NCI-H187 treated with DMSO at 0.1 percent for 48 hours (cell line): ENCODE measurements around the gene SIRPG.
"Not testable (repeated sequence)": the region's sequence is repeated elsewhere in the genome, so short reads cannot be mapped to it uniquely, and the experiment has no call there.

Experiments used
- DNase-seq: peaks from one replicate; lab custom pipeline; 2025; lab: John Stamatoyannopoulos, UW

Gene SIRPG

DNA sequence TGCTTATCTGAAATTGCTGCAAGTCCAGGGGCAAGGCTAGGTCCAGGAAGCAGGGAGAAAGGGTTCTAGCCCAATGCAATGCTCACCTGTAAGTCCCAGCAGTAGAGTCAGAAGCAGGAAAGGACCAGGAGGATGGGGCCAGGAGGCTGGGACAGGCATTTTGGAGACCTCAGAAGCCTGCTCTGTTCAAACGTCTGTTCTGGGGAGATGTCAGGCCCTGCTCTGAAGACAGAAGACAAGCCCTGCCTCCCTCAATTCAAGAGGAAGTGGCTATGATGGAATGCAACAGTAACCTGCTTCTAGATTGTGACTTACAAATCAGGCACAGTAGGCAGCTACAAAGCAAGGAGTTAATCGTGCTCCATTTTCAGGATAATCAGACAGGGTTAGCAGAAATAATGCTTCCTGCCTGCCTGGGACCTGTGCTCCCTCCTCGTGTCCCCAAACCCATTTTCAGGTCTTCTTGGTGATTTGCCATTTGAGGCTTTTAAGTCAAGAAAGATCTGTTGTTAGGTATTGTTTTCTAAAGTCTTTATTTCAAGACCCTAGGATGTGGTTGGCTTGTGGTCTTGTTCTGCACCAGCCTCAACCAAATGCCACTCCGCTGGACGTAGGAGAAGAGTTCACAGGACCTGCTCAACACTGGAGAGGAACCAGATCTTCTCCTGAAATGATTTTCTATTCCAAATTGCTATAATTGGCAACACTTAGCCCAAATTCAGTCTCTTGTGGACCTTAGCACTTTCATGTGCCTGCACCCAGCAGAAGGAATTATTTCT lies at the start of gene SIRPG:
TSS of gene SIRPG (minus strand) at position 224 of the 779 bp plus-strand sequence. CDS start at position 159, 65 bp downstream.
- no peak for DNase-seq

DNA sequence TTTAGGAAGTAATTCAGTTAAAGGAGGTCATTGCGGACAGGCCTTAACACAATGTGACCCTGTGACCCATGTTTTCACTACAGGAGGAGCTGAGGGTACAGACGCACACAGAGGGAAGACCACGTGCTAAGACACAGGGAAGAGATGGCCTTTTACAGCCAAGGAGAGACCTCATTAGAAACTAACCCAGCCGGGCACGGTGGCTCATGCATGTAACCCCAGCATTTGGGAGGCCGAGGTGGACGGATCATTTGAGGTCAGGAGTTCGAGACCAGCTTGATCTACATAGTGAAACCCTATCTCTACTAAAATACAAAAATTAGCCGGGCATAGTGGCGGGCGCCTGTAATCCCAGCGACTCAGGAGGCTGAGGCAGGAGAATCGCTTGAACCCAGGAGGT lies 49.3 kb upstream of the SIRPG start:
- DNase-seq = not testable (repeated sequence)

DNA sequence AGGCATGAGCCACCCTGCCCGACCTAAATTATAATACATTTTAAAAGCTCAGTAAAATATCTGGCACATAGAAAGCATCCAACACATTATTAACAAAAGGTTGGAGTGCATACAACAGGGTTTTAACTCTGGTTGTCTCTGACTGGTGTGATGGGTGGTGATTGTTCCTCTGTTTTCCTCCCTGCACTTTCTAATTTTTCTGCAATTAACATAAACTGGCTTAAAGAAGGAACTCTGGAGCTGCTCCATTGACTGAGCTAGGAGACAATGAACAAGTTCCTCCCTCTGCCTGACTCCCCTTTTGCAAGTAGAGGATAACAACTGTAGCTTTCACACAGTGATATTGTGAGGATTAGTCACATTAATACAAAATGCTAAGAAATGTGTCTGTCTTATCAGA lies 48.5 kb upstream of the SIRPG start:
- no peak for DNase-seq

DNA sequence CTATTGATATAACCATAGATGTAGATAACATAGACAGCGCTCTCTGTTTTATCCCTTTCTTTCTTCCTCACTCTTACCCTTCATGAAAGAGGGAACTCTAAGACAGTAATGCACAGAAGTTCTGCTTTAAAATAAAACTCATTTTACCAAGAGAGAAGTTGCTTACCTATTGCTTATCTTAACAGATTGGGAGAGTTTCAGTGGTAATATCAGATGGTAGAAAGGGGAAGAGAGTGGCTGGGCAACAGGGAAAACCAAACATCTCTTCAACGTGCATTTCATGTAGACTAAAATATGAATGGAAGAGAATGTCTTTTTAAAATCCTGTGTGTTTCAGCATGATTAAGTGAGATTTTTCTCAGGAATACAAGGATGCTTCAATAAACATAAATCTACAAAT lies 45.3 kb upstream of the SIRPG start:
- no peak for DNase-seq

DNA sequence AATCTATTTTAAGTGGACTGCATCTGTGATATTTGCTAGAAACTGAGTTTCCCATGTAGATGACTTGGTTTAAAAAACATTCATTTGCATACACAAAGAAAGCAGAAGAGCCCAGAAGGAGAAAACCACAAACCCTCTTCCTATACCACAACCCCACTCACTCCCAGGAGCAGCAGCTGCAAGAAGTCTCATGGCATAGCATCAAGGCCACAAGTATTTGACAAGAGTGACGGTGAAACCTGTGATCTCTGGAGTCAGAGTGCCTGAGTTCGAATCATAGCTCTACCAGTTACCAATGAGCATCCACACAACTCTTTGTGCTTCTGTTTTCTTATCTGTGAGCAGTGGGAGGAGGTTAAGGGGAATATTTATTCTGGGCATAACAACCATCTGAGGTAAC lies 44.7 kb upstream of the SIRPG start:
- DNase-seq = no peak

DNA sequence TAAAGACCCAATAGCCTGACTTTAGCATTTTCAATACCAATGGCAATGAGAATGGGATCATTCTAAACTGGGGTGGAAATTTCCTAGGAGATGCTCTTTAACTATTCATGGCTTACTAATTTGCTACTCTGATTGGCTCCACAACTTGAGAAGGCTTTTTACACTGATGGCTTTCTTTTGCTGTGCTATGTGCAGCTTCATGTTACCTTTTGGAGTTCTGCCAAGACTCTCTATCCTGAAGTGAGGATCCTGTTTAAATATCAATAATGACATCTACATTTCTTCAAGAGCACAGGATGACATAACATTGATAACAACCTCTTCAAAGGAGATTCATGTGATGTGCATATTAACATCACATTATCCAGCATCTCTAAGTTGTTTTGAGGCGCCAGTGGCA lies 43.4 kb upstream of the SIRPG start:
- no peak for DNase-seq

DNA sequence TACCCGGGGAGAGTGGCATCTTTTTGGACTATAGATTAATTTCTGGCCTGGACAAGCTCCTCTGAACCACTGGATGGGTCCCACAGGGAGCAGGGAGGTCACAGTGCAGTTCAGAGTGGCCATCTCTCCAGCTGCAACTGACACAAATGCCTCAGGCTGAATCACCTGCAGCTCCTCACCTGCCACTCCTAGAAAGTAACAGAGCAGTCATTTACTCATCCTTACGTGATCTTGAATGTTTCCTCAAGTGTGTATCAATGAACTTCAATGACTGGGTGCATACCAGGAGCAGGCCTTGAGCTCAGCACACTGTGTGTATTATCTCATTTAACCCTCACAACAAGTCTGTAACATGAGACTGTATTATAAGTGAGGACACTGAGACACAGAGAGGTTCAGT lies 40.0 kb upstream of the SIRPG start:
- no peak for DNase-seq

DNA sequence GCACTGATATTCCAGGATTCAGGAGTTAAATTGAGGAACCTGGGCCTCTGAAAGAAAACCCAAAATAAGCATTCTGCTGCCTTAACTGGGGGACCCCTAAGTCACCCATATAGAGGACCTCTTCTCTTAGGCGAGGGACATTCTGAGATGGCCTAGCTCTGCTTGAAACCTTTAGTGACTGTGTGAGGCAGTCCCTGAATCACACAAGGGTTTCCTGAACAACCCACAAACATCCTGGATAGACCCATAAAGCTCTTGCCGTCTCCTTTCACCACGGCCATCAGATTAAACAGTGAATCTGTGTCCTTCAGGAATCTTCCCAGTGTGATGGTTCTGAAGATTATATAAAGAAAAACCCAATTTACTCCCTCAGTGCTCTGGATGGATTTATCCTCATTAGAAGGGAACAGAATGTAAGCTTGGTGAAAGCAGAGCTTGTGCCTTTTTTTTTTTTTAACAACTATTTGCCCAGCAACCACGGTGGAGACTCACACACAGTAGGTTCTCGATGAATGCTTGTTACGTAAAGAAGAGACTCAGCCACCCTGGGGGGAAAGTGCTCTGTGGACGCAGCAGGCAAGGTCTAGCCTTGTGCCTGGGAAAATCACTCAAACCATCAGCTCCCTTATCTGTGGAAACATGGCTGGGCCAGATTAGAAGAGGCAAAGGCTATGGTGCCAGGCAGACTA lies 39.1 kb upstream of the SIRPG start:
- no peak for DNase-seq

DNA sequence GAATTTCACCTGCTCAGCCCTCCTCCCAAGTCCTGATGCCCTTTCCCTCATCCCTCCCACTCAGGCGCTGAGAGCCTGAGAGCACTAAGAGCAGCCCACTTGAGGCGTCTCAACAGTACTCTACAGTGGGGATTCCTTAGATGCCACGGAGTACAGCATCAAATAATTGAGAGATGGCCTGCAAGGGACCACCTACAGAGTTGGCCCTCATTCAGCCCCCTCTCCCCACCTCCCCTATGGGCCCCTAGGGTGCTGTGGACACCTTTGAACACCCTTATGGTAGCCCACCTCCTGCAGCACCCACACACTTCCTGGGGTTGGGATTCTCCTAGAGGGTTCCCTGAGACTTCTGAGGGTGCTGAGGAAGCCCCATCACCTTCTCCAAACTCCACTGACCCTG lies 37.1 kb upstream of the SIRPG start:
- no peak for DNase-seq

DNA sequence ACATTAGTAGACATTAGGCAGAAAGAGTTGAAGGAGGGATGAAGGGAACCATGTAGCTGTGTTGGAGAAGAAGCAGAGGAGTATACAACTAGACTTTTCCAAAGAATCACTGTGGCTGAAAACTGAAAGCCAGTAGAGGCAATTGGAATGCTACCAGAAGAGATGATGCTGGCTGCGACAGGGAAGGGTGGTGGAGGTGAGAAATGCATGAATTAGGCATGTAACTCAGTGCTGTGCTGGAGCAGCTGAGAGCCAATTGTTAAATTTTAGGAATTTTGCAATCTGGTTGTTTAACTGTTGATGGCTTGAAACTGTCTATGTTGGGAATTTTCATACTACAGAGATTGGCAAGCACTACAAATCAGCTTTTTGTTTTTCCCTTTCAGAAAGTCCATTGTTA lies 35.8 kb upstream of the SIRPG start:
- DNase-seq = no peak

DNA sequence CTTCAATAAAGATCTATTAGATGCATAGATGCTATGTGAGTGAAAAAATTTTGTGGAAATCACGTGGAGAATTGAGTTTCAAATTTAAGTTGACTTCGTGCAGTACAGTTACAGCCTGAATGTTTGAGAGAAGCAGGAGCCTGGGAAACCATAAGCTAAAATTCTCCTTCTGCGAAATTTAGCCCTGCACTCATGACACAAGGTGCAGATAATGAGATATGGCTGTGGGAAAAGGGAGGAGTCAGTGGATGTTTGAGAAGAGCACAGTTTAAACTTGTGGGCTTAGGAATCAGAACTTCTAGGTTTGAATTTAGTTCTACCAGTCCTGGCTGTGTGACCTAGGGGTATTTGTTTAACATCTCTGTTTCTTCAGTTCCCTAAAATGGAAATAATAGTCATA lies 32.1 kb upstream of the SIRPG start:
- DNase-seq = no peak

DNA sequence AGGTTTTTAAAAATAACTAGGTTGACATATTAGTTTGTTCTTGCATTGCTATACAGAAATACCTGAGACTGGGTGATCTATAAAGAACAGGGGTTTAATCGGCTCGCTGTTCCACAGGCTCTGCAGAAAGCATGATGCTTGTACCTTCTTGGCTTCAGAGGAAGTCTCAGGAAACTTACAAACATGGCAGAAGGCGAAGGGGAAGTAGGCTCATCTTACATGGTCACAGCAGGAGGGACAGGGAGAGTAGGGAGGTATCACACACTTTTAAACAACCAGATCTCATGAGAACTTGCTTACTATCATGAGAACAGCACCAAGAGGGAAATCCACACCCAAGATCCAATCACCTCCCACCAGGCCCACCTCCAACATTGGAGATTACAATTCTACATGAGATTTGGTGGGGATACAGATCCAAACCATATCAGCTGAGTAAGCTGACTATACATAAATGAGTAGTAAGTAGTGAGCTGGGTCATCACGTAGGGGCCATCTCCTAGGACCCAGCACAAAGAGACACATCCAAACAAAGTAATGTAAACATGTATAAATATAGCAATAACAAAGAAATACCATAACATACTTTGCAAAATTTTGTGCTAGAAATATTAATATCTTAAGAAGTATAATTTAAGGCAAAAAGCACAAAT lies 31.4 kb upstream of the SIRPG start:
- DNase-seq = no peak

DNA sequence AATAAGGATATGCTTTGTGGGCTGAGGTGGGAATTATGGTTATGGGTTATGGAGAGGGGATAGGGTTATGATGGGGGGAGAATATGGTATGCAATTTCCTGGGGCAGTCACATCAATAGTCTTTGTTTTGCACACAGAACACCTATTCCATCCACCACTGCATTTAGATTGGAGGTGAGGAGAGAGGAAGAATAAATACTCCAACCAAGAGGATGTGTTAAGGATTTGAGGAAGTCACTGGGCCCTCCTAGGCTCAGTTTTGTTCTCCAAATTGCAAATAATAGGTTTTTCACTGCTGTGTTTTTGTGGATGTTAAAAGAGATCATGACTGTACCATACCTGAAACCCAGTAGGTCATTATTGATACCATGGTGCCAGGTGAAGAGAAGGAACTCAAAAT lies 29.5 kb upstream of the SIRPG start:
- DNase-seq = no peak

DNA sequence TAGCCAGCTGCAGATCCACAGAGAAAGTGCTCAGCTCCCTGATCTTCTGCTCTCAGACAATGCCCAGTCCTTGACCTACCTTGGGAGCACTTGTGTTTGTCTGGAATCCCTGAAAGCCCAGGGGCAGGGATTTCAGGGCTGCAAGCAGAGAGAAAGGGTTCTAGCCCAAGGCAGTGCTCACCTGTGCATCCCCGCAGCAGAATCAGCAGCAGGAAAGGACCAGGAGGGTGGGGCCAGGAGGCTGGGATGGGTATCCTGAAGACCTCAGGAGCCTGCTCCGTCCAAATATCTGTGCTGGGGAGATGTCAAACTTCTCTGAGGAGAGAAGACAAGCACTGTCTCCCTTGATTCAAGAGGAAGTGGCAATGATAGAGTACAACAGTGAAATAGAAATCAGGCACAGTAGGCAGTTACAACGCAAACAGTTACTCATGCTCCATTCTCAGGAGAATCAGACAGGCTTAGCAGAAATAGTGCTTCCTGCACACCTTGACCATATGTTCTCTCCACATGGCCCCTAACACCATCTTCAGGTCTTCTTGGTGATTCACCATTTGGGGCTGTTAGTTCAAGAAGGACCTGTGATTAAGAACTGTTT lies 28.7 kb upstream of the SIRPG start:
- DNase-seq = no peak

DNA sequence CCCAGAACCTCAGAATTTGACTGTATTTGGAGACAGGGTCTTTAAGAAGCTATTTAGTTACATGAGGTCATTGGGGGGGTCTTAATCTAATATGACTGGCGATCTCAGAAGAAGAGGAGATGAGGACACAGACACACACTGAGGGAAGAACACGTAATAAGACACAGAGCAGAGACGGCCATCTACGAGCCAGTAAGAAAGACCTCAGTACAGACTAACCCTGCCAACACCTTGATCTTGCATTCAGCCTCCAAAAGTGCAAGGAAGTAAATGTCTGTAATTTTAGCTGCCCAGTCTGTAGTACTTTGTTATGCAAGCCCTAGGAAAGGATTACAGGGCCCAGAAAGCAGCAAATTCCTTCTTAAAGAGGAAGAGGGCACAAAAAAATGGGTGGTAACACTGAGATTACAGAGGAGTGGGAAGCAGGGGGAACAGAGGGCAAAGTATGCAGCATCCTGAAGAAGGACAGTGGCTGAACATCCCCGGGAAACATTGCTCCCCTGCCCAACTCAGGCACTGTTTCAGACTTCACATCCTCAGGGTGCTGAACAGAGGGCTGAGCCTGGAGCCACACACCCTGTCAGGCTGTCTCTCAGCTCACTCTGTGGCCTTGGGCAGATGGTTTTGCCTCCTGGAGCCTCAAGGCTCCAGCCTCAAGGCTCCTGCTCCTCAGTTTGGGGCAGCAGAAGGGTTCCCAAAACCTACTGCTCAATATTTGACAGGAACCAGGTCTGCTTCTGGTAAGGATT lies 27.9 kb upstream of the SIRPG start:
- no peak for DNase-seq

DNA sequence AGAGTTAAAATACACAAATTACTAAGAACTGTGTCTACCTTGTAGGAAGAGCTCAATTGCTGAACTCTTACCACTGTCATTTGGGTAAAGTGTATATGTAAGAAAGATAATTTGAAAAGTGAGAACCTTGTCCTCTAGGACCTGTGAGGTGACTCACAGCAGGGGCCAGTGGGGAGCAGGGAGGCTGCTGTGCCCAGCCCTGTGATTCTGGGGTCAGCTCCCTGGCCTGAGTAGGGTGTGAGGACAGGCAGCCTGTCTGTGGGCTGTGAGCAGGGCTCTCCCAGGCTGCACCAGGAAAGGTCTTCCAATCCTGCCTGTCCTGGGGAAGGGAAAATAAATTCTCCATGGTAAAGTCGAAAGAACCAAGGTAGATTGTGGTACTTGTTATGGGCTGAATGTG lies 27.3 kb upstream of the SIRPG start:
- no peak for DNase-seq

DNA sequence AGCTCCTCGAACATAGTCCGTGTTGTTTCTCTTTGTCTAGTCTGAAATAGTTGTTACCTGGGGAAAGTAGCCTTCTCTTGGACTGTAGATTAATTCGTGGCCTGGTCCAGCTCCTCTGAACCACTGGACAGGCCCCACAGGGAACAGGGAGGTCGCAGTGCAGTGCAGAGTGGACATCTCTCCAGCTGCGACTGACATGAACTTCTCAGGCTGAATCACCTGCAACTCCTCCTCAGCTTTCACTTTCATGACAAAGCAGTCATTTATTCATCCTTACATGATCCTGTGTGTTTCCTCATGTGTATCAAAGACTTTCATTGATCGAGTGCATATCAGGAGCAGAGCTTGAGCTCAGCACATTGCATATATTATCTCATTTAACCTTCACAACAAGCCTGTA lies 19.1 kb upstream of the SIRPG start:
- no peak for DNase-seq

DNA sequence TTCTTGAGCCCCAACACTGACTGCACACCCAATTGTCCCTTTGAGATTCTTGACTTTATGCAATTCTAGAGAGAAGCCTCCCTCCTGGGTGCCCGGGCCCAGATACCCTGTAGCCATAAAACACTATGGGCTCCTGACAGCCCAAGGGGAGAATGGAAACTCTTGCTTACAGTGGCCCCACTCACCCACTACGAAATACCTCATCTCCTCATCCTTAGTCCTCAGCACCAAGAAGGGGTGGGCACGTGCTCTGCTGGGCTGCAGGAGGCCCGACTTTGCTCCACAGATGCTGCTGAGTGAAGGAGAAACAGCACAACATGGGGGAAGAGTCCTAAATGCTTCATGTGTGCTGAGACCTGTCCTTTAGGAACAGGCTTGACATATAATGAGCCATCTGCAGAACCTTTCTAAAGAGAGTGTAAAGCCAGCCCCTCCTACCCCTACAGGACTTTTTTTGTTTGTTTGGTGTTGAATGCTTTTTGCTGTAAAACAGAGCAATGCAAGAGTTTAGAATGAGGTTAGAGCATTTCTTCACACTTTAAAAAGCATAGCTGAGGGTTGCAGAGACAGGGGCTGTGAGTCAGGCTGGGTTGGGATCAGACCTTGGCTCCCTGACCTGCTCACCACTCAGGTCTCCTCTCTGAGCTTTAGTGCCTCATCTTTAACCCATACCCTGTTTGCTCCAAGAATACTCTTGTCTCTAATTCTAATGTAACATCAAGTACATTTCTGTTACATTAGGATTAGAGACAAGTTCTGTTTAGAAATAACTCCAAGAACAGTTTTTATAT lies 17.6 kb upstream of the SIRPG start:
- no peak for DNase-seq

DNA sequence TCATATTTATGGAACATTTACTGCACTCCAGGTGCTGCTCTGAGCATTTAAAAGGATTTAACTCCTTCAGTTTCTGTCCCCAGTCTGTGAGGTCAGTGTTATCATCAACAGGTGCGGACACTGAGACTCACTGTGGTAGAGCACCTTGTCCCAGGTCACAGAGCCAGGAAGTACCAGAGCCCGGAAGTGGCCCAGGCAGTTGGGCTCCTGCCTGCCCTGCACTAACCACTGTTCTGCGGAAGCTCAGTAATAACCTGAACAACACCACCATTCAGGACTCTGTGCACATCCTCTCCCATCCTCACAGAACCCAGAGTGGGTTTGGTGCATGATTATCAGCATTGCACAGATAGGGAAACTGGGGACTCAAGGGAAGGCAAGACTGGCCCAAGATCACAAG lies 16.8 kb upstream of the SIRPG start:
- no peak for DNase-seq

DNA sequence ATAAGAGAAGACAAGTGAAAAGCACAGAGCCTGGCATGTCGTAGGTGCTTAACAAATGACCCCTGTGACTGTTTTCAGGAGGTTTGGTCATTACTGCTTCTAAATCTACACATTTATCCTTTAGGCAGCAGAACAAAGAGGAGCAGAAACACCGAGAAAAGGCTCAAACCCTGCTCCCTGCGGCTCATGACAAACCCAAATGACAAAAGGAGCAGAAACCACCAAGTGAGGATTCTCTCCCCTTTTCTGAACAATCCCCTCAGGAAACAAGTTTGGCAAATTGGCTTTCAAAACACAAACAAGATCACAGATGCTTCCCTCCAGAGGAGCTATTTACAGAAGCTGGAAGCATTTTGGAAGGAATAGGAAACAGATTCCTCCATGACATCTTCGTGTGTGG lies 15.8 kb upstream of the SIRPG start:
- DNase-seq = no peak

DNA sequence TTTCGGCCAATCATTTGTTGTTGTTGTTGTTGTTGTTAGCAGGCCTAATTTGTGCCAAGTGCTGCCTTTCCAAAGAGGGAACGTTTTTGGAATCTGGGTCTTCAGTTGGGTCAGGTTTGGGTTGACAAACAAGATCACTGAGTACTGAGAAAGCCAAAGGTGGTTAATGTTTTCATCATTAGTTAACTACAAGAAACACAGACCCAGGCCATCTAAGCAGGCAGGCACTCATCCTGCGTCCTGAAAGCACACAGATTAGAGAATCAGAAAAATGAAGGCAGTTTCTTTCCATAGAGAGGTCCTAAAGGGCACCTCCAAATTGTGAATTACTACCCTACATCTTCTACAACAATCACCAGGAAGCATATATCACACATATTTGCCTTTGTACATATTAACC lies 15.1 kb upstream of the SIRPG start:
- no peak for DNase-seq
